ENCODE measurements around the gene PHYHIPL. TPM values are rescaled to one million over a fixed set of nuclear protein-coding genes. Genes with fewer than 3 reads are reported as not detected.

The PHYHIPL gene
- total RNA-seq, 4 donors from 2014 or later = not detected

DNA sequence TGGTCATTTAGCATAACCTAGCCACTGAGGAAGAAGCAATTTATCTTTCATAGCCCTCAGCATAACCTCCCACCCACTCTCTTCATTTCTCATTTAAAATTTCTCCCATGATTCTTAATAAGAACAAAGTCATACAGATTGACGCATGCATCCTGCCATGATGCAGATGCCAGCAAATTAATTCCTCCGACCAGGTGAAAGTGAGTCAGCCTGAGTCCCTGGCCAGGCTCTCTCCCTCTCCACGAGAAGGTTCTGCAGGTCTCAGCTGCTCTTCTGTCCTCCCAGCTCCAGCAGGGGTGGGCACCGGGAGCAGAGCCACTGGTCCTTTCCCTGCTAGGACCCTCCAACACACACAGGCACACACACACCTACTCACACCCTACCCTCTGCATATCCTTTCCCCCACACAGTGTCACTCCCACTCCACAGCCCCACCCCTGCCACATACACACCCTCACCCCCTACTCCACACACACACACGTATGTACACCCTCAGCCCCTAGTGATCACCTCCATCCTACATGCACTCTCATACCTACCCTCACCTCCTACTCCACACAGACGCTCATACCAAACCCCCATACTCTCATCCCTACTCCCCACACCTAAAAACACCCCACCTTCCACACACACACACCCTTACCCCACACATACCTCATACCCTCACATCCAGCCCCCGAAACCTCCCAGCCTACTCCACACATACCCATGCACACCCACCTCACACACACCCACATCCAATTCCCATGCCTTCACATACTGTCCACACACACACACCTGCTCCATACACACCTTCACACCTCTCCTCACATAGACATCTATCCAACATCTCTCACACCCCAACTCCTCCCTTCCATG, 107.9 kb downstream of the PHYHIPL start:
- TF ChIP-seq, protein P1, sequence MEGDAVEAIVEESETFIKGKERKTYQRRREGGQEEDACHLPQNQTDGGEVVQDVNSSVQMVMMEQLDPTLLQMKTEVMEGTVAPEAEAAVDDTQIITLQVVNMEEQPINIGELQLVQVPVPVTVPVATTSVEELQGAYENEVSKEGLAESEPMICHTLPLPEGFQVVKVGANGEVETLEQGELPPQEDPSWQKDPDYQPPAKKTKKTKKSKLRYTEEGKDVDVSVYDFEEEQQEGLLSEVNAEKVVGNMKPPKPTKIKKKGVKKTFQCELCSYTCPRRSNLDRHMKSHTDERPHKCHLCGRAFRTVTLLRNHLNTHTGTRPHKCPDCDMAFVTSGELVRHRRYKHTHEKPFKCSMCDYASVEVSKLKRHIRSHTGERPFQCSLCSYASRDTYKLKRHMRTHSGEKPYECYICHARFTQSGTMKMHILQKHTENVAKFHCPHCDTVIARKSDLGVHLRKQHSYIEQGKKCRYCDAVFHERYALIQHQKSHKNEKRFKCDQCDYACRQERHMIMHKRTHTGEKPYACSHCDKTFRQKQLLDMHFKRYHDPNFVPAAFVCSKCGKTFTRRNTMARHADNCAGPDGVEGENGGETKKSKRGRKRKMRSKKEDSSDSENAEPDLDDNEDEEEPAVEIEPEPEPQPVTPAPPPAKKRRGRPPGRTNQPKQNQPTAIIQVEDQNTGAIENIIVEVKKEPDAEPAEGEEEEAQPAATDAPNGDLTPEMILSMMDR (IDR thresholded peaks at IDR 0.05) = no peak
- DNase-seq (ENCODE audit: low spot score) (no peak), ATAC-seq (ENCODE audit: low FRiP score) (no peak)

DNA sequence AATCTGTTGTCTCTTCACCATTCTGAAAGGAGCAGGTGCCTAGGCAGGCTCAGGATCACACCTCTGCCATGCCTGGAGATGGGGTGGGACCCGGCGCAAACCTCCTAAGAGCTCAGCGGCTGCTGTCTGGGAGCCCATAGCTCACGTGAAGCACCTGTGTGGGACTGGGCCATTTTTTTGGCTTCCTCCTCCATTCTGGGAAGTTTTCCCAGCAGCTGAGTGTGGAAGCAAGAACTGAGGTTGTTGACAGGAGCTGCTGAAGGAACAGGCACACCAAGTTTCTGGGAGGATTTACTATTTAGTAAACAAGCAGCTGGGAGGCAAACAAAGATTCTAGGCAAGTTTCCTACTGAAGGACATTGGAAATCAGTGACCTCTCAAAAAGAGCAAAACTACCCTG, 108.6 kb downstream of the PHYHIPL start:
- DNase-seq (ENCODE audit: low spot score) (no peak), ATAC-seq (ENCODE audit: low FRiP score) (no peak)
- TF ChIP-seq, protein P1 (IDR thresholded peaks at IDR 0.05) = no peak

DNA sequence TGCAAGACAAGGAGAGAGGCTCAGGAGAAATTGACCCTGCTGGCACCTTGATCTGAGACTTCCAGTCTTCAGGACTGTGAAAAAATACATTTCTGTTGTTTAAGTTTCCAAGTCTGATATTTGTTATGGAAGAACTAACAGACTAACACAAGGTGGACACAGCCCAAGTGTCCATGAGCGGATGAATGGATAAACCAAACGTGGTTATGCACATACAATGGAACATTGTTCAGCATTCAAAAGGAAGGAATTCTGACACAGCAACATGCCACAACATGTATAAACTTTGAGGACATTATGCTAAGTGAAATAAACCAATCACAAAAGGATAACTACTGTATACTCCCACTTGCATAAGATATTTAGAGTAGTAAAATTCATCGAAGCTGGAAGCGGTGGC, 109.4 kb downstream of the PHYHIPL start:
- no peak for ATAC-seq (ENCODE audit: low FRiP score)
- DNase-seq (ENCODE audit: low spot score) = no peak
- TF ChIP-seq, protein P1 (IDR thresholded peaks at IDR 0.05) = no peak

DNA sequence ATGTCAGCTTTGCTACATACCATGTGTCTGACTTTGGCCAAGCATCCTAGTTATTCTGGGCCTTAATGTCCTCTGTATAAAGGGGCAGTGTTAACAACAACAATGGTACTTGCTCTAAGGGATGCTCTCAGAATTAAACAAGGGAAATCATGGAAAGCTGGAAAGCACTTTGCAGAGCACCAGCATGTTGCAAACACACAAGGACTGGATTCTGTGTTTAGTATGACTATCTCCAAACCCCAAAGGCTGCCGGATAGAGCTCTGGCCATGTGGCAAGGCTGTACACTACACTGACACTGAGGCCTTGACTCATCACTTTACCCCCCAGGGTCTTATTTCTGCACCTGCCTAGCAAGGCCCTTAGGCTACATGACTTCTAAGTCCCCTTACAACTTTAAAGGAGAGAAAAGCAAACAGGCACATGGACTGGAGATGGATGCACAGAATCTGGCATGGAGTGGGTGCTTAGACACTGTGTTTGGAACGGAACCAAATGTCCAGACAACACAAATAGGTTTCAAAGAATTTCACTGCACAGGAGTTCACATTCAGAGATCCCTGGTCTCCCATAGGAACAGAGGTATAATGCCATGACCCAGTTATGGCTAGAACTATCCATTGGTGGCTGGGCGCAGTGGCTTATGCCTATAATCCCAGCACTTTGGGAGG, 111.3 kb downstream of the PHYHIPL start:
- DNase-seq (ENCODE audit: low spot score) = no peak
- TF ChIP-seq, protein P1 (IDR thresholded peaks at IDR 0.05) = no peak
- ATAC-seq (ENCODE audit: low FRiP score) = no peak

DNA sequence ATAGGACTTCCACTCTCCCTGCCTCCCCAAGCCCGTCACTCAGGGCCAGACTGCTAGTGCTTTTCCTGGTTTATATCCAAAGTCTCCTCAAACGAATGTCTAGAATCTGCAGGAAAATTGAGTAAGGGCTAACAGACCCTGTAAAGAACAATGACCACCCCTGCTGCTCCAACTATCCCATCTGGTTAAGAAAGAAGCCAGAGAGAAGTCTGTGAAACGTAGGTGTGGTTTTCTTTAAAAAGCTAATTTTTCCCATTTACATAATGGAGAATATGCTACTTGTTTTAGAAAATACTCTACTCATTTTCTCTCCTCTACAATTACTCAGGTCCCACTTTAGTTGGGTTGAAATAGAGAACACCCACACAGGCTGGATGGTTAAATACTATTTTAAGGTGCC, 113.4 kb downstream of the PHYHIPL start:
- no peak for ATAC-seq (ENCODE audit: low FRiP score)
- TF ChIP-seq, protein P1 (IDR thresholded peaks at IDR 0.05) = no peak
- no peak for DNase-seq (ENCODE audit: low spot score)

DNA sequence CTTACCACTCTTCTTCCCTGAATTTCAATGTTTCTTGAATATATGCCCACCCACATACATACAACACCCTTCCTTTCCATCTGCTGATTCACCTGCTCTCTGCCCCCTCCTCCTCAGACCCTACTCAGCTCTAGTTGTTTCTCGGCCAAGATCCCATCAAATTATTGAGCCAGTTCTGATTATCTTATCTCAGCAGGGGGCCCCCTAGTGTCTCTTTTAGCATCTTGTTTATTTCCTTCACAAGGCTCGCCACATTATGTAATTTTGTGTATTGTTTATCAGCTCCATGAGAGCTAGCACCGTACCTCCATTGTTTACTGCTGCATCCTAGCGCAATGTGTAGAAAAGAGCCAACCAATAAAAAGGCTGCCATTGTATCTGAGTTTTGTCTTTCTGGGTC, 114.0 kb downstream of the PHYHIPL start:
- ATAC-seq (ENCODE audit: low FRiP score) = no peak
- DNase-seq (ENCODE audit: low spot score) = no peak
- TF ChIP-seq, protein P1 (IDR thresholded peaks at IDR 0.05) = no peak

Other genes with a start within 250 kb of the PHYHIPL start
- 10 to 100 TPM in 2 of 4 donors, 1 to 10 TPM in 2; 2.2 to 43.0 (median 11.6) TPM for gene FAM13C, start 185.9 kb downstream of the PHYHIPL start, total RNA-seq

Measured in omental fat pad (tissue), 4 donors.